DMS53 (cell line): ENCODE data around the gene SULT1A1.
"Not testable (repeated sequence)": the region's sequence is repeated elsewhere in the genome, so short reads cannot be mapped to it uniquely, and the experiment has no call there.

Experiments used
- DNase-seq: peaks from one replicate; lab custom pipeline; 2025; lab: John Stamatoyannopoulos, UW

The SULT1A1 gene

DNA sequence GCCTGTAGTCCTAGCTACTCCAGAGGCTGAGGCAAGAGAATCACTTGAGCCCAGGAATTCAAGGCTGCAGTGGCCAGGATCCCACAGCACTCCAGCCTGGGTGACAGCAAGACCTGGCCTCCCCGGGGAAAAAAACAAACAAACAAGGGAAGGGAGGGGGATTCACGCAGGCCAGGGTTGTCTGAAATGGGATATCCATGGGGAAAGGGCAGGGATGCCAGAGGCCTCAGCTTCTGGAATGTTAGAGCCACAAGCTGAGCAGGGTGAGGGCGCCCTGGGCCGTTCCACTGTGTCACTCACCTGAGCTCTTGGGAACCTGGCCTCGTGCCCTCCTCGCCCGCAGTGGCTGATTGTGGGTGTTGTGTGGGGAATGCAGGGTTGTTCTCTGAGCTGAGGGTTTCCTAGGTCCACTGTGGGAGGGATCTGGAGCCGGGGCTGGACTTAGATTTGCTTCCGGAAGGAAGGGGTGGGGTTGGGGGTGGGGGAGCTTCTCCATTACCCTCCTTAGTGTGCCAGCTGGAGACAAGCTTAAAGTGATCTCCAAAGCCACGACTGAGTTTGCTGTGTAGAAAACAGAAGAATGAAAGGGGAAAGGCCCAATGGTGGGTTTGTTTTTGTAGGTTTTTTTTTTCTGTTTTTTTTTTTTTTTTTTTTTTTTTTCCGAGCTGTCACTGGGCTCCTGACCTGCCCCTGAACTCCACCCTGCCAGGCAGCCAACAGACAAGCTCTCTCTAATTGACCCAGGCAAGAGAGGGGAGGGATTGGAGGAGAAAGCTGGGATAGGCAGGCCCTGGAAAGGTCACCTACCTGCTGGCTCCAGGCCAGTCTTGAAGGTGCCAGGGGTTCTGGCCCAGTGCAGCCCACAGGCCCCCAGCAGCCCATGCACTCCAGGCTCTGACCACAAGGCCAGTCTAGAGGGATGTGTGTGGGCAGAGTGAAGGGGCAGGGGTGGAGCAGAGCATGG is at the start of gene SULT1A1:
TSS of gene SULT1A1 (minus strand) at position 414 of the 964 bp plus-strand sequence. CDS start 1,189 bp downstream, outside the sequence.
- no peak for DNase-seq

DNA sequence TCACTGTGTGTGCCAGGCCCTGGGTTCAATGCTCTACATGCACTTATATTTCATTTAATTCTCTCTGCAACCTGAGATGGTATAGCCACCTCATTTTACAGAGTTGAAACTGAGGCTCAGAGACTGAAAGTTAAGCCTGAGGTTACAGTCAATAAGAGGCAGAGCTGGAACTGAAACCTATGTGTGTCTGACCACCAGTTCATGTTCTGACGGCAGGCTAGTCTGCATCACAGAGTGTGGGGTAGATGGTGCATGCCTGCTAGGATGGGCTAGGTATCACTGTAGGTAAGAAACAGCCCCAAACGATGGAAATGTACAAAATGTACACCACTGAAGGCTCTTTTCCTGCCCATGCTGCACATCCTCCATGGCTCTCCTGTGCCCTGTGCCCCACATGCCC is 30.1 kb upstream of the SULT1A1 start:
- DNase-seq, result not testable (repeated sequence)

DNA sequence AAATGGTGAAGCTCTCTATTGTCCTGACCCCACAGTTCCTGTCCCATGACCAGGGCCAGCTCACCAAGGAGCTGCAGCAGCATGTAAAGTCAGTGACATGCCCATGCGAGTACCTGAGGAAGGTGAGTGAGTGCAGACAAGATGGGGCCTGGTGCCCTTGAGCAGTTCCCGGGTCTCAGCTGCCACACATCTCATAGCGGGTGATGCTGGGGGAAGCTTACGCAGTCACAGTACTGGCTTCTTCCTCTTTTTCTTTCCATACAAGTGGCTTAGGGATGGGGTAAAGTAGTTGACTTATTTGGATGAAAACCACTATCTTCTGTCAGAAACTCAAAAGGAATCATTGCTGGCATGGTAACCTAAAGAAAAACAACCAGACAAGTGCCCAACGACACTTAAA is 28.5 kb upstream of the SULT1A1 start:
- not testable (repeated sequence) for DNase-seq

DNA sequence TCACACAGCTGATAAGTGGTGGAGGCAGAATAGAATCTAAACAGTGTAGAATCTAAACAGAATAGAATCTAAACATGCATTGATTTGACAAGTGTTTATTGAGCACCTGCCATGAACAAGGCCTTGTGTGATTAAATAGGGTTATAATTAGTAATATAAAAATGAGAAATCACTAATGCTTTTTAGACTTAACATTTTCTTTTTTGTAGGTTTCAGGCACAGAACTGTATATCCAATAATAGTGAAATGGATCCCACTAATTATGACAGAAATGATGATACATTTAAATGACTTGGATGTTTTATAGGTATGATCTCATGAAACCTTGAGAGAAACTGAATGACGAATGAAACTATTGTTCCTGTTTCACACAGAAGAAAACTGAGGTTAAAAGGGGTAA is 27.9 kb upstream of the SULT1A1 start, which contains the start of gene NPIPB8:
TSS of gene NPIPB8 (plus strand) at position 301 of the 400 bp plus-strand sequence. CDS start 296 bp downstream, outside the sequence.
- not testable (repeated sequence) for DNase-seq

DNA sequence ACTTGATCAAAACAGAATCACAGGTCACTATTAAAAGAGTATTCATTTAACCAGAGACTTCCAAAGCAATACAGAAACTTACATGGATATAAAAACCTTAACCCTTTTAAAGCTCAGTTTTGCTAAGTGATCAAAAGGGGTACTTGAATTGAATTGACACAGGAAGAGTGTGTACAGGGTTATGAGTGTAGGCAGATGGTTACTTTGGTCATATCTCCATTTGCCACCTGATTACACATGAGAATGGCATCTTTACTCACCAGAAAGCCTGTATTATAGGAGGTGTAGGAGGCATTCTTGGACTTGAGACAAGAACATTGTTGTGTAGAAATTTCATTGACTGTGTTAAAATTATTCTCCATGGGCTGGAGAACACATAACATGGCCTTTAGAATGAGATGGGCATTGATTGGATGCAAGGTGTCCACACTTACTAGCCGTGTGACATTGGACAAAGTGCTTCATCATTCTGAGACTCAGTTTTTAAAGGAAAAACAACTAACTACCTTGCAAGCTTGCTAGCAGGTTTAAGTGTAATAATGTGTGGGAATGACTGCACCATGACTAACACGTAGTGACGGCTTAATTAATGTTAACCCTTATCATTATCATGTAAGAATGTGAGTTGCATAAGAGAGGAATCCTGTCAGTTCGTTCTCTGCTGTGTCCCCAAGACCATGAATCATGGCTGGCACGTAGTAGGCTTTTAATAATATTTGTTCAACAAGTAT is 26.4 kb upstream of the SULT1A1 start:
- not testable (repeated sequence) for DNase-seq

DNA sequence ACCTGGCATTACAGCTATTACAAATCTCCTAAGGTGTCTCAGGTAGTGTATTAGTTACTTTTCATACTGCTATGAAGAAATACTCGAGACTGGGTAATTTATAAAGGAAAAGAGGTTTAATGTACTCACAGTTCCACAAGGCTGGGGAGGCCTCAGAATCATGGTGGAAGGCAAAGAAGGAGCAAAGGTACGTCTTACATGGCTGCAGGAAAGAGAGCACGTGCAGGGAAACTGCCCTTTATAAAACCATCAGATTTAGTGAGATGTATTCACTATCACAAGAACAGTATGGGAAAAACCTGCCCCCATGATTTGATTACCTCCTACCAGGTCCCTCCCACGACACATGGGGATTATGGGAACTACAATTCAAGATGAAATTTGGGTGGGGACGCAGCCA is 21.1 kb upstream of the SULT1A1 start:
- DNase-seq, result not testable (repeated sequence)

DNA sequence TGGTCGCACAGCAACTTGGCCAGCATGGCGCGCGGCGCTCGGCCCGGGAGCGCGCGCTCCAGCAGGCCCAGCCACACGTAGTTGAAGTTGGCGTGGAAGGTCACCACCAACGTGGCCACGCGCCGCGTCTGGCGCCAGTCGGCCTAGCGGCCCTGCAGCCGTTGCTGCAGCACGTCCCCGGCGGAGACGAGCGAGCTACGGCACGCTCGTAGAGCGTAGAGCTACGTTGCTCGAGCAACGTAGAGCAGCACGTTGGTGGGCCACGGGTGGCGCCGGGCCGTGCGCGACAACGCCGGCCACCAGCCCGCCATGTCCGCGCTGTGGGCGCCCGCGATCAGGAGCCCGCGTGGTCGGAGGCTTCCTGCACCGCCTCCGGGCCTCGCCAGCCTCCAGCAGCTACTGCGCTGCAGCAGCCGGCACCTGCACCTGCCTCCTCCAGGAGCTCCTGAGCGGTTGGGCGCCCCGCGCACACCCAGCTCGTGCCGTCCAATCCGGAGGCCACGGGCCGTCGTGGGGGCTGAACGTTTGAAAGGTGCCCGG is 13.4 kb upstream of the SULT1A1 start:
- peak; percentile 94 for DNase-seq

DNA sequence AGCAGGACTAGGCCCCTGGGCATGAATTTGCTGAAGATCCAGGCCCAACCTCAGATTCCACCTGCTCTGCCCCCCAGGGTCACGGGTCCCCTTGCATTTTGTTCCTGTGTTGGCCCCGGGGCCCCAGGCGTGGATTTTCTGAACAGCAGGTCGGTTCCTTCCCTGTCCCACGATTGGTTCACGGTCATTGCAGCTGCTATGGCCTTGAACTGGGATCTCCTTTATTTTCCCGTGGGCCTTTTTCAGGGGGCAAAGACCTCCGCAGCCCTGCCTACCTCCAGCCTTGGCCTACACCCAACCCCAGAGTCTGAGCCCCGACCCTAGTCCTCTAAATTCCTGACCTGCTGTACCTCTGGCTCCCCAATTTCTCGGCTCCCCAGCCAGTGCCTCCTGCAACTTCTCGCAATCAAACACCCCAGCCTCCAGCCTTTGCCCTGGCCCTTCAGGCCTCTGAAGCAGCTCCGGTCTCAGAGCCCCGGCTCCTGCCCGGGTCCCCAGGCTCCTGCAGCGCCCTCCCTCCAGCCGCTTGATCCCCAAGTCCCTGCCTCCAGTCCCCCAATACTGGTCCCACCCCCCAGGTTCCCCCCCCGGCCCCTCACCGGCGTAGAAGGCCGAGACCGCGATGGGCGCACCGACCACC is 12.8 kb upstream of the SULT1A1 start:
- DNase-seq, result peak; percentile 40

DNA sequence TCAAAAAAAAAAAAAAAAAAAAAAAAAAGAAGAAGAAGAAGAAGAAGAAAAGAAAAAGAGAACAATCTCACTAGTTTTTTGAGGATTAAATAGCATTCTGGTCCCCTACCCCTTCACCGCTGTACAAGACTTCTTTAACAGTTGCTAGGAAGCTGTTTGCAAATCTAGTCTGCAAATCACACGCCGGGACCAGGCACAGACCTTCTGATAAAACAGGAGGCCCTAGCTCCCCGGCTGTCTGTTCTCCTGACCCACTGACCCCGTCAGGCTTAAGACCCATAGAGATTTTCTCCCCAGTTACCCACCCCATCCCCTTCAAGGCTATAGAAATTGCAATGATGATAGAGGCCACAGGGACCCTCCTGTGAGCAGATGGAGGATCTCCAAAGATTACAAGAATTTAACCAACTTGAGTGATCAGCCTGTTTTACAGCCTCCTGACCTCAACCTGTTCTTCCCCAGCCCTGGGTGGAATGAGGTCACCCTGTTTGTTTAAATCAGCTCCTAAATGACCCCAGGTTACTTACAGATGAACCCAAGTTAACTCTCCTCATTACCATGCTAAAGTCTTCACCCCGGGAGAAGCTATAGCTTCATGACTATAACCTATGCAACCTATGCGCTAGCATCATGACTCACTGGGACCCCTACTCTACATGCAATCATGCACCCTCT is 11.8 kb upstream of the SULT1A1 start:
- peak; percentile 17 for DNase-seq

DNA sequence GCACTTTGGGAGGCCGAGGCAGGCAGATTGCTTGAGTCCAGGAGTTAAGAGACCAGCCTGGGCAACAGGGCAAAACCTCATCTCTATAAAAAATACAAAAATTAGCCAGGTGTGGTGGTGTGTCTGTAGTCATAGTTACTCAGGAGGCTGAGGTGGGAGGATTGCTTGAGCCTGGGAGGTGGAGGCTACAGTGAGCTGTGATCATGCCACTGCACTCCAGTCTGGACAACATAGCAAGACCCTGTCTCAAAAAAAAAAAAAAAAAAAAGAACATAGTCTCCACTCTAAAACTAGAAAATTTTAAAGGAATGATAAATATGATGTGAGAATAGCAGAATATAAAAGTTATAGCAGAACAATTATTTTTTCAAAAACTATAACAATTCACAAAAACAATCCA is 10.5 kb upstream of the SULT1A1 start:
- DNase-seq, result not testable (repeated sequence)

DNA sequence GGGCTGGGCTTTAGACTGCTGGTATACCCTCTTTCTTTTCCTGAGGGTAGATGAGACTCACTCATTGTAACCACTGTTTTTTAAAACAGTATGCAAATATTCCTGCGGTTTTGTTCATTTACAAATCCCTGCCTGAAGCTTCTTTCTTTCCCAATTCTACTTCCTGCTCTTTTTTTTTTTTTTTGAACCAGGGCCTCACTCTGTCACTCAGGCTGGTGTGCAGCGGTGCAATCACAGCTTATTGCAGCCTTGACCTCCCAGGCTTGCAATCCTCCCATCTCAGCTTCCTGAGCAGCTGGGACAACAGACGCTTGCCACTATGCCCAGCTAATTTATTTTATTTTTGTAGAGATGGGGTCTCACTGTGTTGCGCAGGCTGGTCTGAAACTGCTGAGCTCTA is 8.0 kb upstream of the SULT1A1 start:
- DNase-seq, result peak; percentile 35

DNA sequence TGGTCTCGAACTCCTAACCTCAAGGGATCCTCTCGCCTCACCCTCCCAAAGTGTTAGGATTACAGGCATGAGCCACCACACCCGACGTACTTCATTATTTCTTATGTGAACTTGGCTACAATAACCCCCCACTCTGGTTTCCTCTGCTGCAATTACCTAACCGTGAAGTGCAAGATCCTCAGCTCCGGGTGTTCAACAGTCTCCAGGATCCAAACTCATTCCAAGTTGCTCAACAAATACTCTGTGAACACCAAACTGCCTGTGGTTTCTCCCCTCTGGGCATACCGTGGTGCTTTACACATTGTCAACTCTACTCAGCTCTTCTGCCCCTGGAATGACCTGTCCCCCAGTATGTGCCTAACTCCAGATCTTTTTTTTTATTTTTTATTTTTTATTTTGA is 6.8 kb upstream of the SULT1A1 start:
- no peak for DNase-seq

DNA sequence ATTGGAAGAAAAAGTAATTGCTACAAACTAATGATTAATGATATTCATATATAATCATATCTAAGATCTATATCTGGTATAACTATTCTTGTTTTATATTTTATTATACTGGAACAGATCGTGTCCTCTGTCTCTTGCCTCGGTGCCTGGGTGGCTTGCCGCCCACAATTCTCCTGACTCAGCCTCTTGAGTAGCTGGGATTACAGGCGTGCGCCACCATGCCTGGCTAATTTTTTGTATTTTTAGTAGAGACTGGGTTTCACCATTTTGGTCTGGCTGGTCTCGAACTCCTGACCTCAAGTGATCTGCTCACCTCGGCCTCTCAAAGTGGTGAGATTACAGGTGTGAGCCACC is 6.4 kb upstream of the SULT1A1 start:
- not testable (repeated sequence) for DNase-seq

DNA sequence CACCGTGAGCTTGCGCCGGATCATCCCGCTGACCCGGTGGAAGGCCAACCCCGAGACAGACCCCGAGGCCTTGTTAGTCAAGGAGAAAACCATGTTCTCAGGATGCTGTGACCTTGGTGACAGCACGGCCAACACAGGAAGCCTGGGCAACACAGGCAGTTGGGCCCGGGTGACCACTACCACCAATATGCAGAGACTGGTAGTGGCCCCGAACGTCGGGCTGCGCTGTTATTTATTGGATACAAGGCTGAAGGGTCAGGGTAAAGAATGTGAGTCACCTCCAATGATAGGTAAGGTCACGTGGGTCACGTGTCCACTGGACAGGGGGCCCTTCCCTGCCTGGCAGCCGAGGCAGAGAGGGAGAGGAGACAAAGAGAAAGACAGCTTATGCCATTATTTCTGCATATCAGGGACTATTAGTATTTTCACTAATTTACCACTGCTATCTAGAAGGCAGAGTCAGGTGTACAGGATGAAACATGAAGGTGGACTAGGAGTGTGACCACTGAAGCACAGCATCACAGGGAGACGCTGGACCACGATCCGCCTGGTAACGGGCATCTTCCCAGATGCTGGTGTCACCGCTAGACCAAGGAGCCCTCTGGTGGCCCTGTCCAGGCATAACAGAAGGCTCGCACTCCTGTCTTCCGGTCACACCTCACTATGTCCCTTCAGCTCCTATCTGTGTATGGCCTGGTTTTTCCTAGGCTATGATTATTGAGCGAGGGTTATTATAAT is 5.8 kb upstream of the SULT1A1 start:
- peak; percentile 61 for DNase-seq

DNA sequence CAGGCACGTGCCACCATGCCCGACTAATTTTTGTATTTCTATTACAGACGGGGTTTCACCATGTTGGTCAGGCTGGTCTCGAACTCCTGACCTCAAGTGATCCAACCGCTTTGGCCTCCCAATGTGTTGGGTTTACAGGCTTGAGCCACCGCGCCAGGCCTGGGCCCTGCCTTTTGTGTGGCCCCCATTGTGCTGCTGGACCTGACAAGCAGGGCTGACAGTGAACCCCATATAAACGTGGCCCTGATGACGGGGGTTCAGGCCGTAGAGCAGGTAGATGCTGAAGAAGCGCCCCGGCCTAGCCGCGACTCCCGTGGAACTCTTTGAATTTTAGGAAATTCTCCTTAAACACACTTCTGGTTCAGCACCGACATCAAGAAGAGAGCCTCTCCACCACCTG is 4.7 kb upstream of the SULT1A1 start:
- DNase-seq, result not testable (repeated sequence)

DNA sequence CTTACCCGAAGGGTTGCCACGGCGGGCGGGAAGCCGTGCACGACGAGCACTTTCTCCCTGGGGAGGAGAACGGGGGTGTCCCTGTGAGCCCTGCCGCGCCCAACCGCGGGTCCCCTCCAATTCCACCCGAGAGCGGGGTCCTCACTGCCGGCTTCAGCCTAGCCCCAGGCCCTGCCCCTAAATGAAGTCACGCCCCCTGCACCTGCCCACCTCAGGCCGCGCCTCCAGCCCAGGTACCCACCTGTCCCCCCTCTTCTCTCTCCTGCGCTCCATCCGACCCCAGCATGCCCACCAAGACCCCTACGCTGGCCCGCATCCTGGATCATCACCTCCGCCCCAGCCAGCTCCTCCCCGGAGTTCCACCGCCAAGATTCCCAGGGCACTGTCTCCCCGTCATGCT is 4.1 kb upstream of the SULT1A1 start:
- not testable (repeated sequence) for DNase-seq

DNA sequence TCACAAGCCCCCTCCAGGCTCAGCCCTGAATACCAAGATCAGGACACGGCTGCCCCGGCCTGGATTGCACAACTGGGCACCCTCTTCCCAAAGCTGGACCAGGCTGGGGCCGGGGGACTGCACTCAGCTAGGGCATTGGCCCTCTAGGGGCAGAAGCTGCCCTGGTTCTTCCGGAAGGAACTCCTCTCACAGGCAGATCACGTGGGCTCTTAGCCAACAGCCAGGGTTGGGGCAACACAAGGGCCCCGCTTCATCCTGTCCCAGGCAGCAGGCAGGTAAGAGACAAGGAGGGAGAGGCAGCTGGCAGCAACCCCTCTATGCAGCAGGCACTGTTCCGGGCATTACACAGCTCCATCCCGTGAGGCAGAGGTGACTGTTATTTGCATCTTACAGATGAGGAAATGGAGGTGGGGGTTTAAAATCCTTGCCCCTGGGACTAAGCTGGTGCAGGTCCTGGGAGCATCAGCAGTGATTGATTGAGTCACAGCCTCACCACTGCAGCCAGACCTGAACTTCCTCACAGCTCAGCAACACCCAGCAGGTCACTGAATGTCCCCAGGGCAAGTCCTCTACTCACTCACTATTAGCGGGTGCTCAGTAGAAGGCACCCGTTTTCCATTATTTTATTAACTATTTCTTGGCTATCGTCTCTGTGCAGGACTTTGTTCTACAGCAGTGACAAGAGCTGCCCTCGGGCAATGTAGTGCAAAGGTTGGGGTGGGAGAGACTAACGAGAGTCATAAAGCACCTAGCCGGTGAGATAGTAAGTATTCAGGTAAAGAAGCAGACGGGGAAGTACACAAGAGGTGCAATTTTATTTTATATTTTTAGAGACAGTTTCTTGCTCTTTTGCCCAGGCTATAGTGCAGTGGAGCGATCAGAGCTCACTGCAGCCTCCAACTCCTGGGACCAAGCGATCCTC is 2.8 kb upstream of the SULT1A1 start:
- not testable (repeated sequence) for DNase-seq

DNA sequence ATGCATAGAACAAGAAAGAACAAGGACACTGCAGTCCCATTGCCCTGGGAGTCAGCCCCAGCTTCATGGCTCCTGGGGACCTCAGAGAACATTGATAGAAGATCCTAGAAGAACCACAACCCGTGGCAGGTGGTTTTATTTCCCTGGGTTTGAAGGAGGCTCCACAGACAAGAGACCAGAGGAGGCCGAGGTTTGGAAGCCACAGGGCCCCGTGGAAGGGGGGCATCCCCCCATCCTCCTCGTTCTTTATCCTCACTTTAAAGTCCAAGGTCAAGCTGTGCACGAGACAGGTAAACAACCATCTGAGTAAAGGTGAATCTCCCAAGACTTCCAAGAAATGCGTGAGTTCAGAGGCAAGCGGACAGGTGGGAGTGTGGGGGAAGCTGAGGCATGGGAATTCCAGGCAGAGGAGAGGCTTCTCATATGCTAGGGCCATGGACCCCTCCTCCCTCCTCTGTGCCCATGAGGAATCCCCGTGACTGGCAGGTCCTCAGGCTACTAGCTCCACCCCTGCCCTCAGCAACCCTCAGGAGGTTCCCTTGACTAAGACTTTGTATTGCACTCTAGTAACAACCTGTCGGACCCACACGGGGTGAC is 849 bp upstream of the SULT1A1 start:
- DNase-seq, result no peak
